WTC11 (cell line): ENCODE data around the gene SLC38A8.

ENCODE experiments used
- CREM ChIP-seq: sonication (generic); formaldehyde crosslinking; IDR thresholded peaks from 2 replicates; pipeline ENCODE4 v1.8.1; 2022; ENCODE audit warnings: mild to moderate bottlenecking, missing genetic modification reagents, moderate library complexity
- GABPB1 ChIP-seq: sonication (generic); formaldehyde crosslinking; IDR thresholded peaks from 2 replicates; pipeline ENCODE4 v1.8.1; 2023; ENCODE audit warnings: mild to moderate bottlenecking, missing genetic modification reagents
- PRRX2 ChIP-seq: fragments of 250-450 bp; sonication (Bioruptor Pico); IDR thresholded peaks from 2 replicates; pipeline ENCODE4 v1.8.0; 2021; ENCODE audit warnings: mild to moderate bottlenecking
- SP1 ChIP-seq: sonication (generic); formaldehyde crosslinking; conservative IDR thresholded peaks from 2 replicates; pipeline ENCODE4 v1.8.1; 2022; ENCODE audit warnings: missing genetic modification reagents
- TP53 ChIP-seq: sonication (generic); formaldehyde crosslinking; IDR thresholded peaks from 2 replicates; pipeline ENCODE4 v1.8.1; 2023; ENCODE audit warnings: mild to moderate bottlenecking, missing genetic modification reagents
- ZNF671 ChIP-seq: fragments of 250-450 bp; sonication (Bioruptor Pico); IDR thresholded peaks from 2 replicates; pipeline ENCODE4 v1.8.0; 2021; ENCODE audit warnings: mild to moderate bottlenecking
- TF ChIP-seq, protein P1 (sequence below): fragments of 200-600 bp; IDR thresholded peaks from 2 replicates; pipeline ENCODE4 v1.8.0; 2022; ENCODE audit warnings: antibody characterized with exemption
- TF ChIP-seq, protein P2 (sequence below): sonication (generic); formaldehyde crosslinking; IDR thresholded peaks from 2 replicates; pipeline ENCODE4 v1.8.0; 2022; ENCODE audit warnings: mild to moderate bottlenecking, missing genetic modification reagents

DNA sequence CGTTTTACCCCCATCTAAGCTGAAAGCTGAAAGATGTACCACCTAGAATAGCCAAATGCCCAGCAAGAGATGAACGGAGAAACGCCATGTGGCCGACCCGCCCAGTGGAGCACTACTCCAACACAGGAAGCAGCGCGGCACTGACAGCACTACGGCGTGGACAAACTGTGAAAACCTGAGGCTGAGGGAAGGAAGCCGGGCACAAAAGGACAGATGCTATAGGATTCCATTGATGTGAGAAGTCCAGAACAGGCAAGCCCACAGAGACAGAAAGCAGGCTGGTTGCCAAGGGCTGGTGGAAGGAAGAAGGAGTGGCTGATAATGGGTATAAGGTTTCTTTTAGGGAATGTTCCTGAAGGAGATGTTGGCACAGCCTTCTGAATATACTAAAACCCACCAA lies 29.4 kb upstream of the SLC38A8 start:
- TF ChIP-seq TP53 (CRISPR knock-in tag) (no peak), CREM (CRISPR knock-in tag) (no peak), PRRX2 (CRISPR knock-in tag) (no peak), GABPB1 (no peak), SP1 (CRISPR knock-in tag) (no peak), ZNF671 (no peak)
- TF ChIP-seq, protein P1, sequence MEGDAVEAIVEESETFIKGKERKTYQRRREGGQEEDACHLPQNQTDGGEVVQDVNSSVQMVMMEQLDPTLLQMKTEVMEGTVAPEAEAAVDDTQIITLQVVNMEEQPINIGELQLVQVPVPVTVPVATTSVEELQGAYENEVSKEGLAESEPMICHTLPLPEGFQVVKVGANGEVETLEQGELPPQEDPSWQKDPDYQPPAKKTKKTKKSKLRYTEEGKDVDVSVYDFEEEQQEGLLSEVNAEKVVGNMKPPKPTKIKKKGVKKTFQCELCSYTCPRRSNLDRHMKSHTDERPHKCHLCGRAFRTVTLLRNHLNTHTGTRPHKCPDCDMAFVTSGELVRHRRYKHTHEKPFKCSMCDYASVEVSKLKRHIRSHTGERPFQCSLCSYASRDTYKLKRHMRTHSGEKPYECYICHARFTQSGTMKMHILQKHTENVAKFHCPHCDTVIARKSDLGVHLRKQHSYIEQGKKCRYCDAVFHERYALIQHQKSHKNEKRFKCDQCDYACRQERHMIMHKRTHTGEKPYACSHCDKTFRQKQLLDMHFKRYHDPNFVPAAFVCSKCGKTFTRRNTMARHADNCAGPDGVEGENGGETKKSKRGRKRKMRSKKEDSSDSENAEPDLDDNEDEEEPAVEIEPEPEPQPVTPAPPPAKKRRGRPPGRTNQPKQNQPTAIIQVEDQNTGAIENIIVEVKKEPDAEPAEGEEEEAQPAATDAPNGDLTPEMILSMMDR = no peak
- TF ChIP-seq, protein P2, sequence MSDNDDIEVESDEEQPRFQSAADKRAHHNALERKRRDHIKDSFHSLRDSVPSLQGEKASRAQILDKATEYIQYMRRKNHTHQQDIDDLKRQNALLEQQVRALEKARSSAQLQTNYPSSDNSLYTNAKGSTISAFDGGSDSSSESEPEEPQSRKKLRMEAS = no peak
